B cell (primary cell): Measurements from ENCODE around the gene TMEM255B.

Source experiments
- EZH2 ChIP-seq: IDR thresholded peaks from 2 replicates; pipeline ENCODE4 v1.6.1; 2012; ENCODE audit warnings: borderline replicate concordance, low read depth, mild to moderate bottlenecking, moderate library complexity, low read length; ENCODE audit not compliant: insufficient read depth, poor library complexity, severe bottlenecking
- TF ChIP-seq, protein P1 (sequence below): fragments of 200-600 bp; IDR thresholded peaks from one replicate; pipeline ENCODE4 v1.8.0; 2022; ENCODE audit warnings: antibody characterized with exemption, mild to moderate bottlenecking

DNA sequence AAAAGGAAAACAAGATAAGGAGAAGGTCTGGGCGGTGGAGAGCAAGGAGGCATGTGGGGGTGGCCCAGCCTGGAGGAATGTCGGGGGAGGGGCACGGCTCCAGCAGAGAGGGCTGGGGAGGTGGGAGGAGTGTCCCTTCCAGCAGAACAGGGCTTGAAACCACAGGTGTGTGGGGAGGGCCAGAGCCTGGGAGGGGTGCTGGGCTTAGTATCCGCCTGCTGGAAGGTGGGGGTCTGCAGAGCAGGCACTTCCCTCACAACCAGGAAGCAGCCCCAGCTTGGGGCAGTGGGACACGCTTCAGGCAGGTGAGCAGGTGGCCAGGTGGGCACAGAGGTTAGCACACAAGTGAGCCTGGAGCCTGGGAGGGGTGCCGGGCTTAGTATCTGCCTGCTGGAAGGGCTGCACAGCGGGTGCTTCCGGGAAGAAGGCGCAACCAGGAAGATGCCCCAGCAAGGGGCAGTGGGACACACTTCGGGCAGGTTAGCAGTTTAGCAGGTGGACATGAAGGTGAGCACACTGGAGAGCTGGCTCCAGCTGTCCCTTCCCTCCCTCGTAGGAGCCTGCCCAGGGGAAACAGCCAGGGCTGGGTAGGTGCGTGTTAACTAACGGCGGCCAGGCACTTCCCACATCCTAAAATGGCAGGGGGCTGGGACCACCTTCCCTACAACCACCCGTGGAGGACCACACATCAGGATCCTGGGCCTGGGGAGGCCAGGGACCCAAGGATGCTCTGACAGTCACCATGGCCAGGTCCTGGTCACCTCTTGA, 101.8 kb downstream of the TMEM255B start:
- TF ChIP-seq, protein P1, sequence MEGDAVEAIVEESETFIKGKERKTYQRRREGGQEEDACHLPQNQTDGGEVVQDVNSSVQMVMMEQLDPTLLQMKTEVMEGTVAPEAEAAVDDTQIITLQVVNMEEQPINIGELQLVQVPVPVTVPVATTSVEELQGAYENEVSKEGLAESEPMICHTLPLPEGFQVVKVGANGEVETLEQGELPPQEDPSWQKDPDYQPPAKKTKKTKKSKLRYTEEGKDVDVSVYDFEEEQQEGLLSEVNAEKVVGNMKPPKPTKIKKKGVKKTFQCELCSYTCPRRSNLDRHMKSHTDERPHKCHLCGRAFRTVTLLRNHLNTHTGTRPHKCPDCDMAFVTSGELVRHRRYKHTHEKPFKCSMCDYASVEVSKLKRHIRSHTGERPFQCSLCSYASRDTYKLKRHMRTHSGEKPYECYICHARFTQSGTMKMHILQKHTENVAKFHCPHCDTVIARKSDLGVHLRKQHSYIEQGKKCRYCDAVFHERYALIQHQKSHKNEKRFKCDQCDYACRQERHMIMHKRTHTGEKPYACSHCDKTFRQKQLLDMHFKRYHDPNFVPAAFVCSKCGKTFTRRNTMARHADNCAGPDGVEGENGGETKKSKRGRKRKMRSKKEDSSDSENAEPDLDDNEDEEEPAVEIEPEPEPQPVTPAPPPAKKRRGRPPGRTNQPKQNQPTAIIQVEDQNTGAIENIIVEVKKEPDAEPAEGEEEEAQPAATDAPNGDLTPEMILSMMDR: no peak
- no peak for TF ChIP-seq EZH2
